Measurements from ENCODE around the gene APOL4. TPM values are rescaled to one million over a fixed set of nuclear protein-coding genes. Genes with fewer than 3 reads are reported as not detected.
"Not testable (repeated sequence)": the region's sequence is repeated elsewhere in the genome, so short reads cannot be mapped to it uniquely, and the experiment has no call there.

Gene APOL4
- polyA plus RNA-seq, 1 donor (not counting 4 experiments of a cell fraction or from before 2014, with no cell fraction given): 0.08 TPM

- Histone ChIP-seq H3K4me3 (ENCODE audit: control insufficient read depth in 2 of 3, extremely low read depth in 1 of 3, insufficient read depth in 2 of 3, low read depth in 1 of 3, low read length in 3 of 3) (no peak overlapping the region), H3K79me2 (ENCODE audit: control insufficient read depth, insufficient read depth, low read length) (no peaks in the 10 kb centered on the region), H3K9ac (ENCODE audit: control insufficient read depth, extremely low read depth, insufficient read depth, low read length) (no peak overlapping the region), H2AFZ (ENCODE audit: control insufficient read depth, low read length) (no peak overlapping the region), H3K4me2 (ENCODE audit: control insufficient read depth, extremely low read depth, insufficient read depth, low read depth, low read length) (no peak overlapping the region), H3K9me1 (ENCODE audit: control insufficient read depth, extremely low read depth, insufficient read depth, low read length) (no peaks in the 10 kb centered on the region), H4K20me1 (ENCODE audit: control insufficient read depth, extremely low read depth, insufficient read depth, low read length) (no peaks in the 10 kb centered on the region), H3K27me3 (ENCODE audit: control insufficient read depth, extremely low read depth, insufficient read depth, low read length) (peaks cover 12% of the 10 kb centered on the region), H3K27ac (ENCODE audit: control insufficient read depth, insufficient read depth, low read length) (no peak overlapping the region), H3K36me3 (ENCODE audit: control insufficient read depth in 2 of 2, extremely low read depth in 1 of 2, insufficient read depth in 2 of 2, low read length in 2 of 2) (no peaks in the 10 kb centered on the region), H3K4me1 (ENCODE audit: control insufficient read depth, extremely low read depth, insufficient read depth, low read length) (peaks cover 6% of the 10 kb centered on the region), H3K9me3 (ENCODE audit: control insufficient read depth, low read depth, low read length) (no peaks in the 10 kb centered on the region)
- dilution Hi-C loops (cut with MboI; ENCODE audit: extremely low pct_ligation_motif_present, low sequenced_read_pairs): no loop called here
- DNase-seq (ENCODE audit: low read depth, low spot score): no peak
- FAIRE-seq: no peak
- TF ChIP-seq CTCF (optimal IDR thresholded peaks at IDR 0.05 in 1 of 3, IDR thresholded peaks at IDR 0.05 in 1 of 3, conservative IDR thresholded peaks at IDR 0.05 in 1 of 3; ENCODE audit: extremely low read depth in 1 of 3, insufficient read depth in 2 of 3, low read length in 3 of 3) (no peak), EZH2 (IDR thresholded peaks at IDR 0.05; ENCODE audit: low read length) (no peak)
These were observed 4.6 kb upstream of the APOL4 start for GRCh38 chr22:36206255-36206654.

- H3K79me2 ChIP-seq (ENCODE audit: control insufficient read depth, insufficient read depth, low read length); H3K4me1 ChIP-seq (ENCODE audit: control insufficient read depth, extremely low read depth, insufficient read depth, low read length); H3K9ac ChIP-seq (ENCODE audit: control insufficient read depth, extremely low read depth, insufficient read depth, low read length); H3K4me3 ChIP-seq (ENCODE audit: control insufficient read depth in 2 of 3, extremely low read depth in 1 of 3, insufficient read depth in 2 of 3, low read depth in 1 of 3, low read length in 3 of 3); H3K27me3 ChIP-seq (ENCODE audit: control insufficient read depth, extremely low read depth, insufficient read depth, low read length); dilution Hi-C loops (cut with MboI; ENCODE audit: extremely low pct_ligation_motif_present, low sequenced_read_pairs); H3K4me2 ChIP-seq (ENCODE audit: control insufficient read depth, extremely low read depth, insufficient read depth, low read depth, low read length); H3K9me3 ChIP-seq (ENCODE audit: control insufficient read depth, low read depth, low read length); H3K9me1 ChIP-seq (ENCODE audit: control insufficient read depth, extremely low read depth, insufficient read depth, low read length); DNase-seq (ENCODE audit: low read depth, low spot score); H4K20me1 ChIP-seq (ENCODE audit: control insufficient read depth, extremely low read depth, insufficient read depth, low read length); H3K27ac ChIP-seq (ENCODE audit: control insufficient read depth, insufficient read depth, low read length); H3K36me3 ChIP-seq (ENCODE audit: control insufficient read depth in 2 of 2, extremely low read depth in 1 of 2, insufficient read depth in 2 of 2, low read length in 2 of 2); FAIRE-seq; H2AFZ ChIP-seq (ENCODE audit: control insufficient read depth, low read length): not testable (repeated sequence)
These were observed 4.0 kb upstream of the APOL4 start for GRCh38 chr22:36205573-36205972.

- Histone ChIP-seq H3K4me1 (ENCODE audit: control insufficient read depth, extremely low read depth, insufficient read depth, low read length) (peaks cover 6% of the 10 kb centered on the region), H3K9me1 (ENCODE audit: control insufficient read depth, extremely low read depth, insufficient read depth, low read length) (no peaks in the 10 kb centered on the region), H4K20me1 (ENCODE audit: control insufficient read depth, extremely low read depth, insufficient read depth, low read length) (no peaks in the 10 kb centered on the region), H3K27ac (ENCODE audit: control insufficient read depth, insufficient read depth, low read length) (no peak overlapping the region), H3K9ac (ENCODE audit: control insufficient read depth, extremely low read depth, insufficient read depth, low read length) (no peak overlapping the region), H3K79me2 (ENCODE audit: control insufficient read depth, insufficient read depth, low read length) (no peaks in the 10 kb centered on the region), H3K27me3 (ENCODE audit: control insufficient read depth, extremely low read depth, insufficient read depth, low read length) (peaks cover 6% of the 10 kb centered on the region), H3K9me3 (ENCODE audit: control insufficient read depth, low read depth, low read length) (no peaks in the 10 kb centered on the region), H3K36me3 (ENCODE audit: control insufficient read depth in 2 of 2, extremely low read depth in 1 of 2, insufficient read depth in 2 of 2, low read length in 2 of 2) (no peaks in the 10 kb centered on the region), H3K4me3 (ENCODE audit: control insufficient read depth in 2 of 3, extremely low read depth in 1 of 3, insufficient read depth in 2 of 3, low read depth in 1 of 3, low read length in 3 of 3) (no peak overlapping the region), H3K4me2 (ENCODE audit: control insufficient read depth, extremely low read depth, insufficient read depth, low read depth, low read length) (peak overlapping the region; percentile 55), H2AFZ (ENCODE audit: control insufficient read depth, low read length) (no peak overlapping the region)
- FAIRE-seq (no peak), DNase-seq (ENCODE audit: low read depth, low spot score) (no peak)
- TF ChIP-seq EZH2 (IDR thresholded peaks at IDR 0.05; ENCODE audit: low read length) (no peak), CTCF (optimal IDR thresholded peaks at IDR 0.05 in 1 of 3, IDR thresholded peaks at IDR 0.05 in 1 of 3, conservative IDR thresholded peaks at IDR 0.05 in 1 of 3; ENCODE audit: extremely low read depth in 1 of 3, insufficient read depth in 2 of 3, low read length in 3 of 3) (peak in 1 of 3 experiments; percentile 20)
- dilution Hi-C loops (cut with MboI; ENCODE audit: extremely low pct_ligation_motif_present, low sequenced_read_pairs): no loop called here
These were observed 3.0 kb upstream of the APOL4 start for GRCh38 chr22:36204632-36205015.

All from keratinocyte (primary cell).